Motor neuron (in vitro differentiated cells): Measurements from ENCODE around the gene NMRAL1. TPM values are rescaled to one million over a fixed set of nuclear protein-coding genes. Genes with fewer than 3 reads are reported as not detected.

Source experiments
- ATAC-seq, 8 experiments: fragments of 200-7000 bp; cut with Tn5 transposase; replicated peaks in 6 of 8; 2 replicates each; pipeline ENCODE4 v1.8.0; 2021; ENCODE audit warnings: mild to moderate bottlenecking in 8 of 8, moderate library complexity in 8 of 8
- H3K27ac ChIP-seq, 2 donors: fragments of 250-450 bp; sonication (Bioruptor Pico); 2 replicates each; pipeline ENCODE4 v1.9.0; 2021; ENCODE audit warnings: antibody characterized with exemption in 2 of 2, mild to moderate bottlenecking in 2 of 2, moderate library complexity in 1 of 2
- H3K4me1 ChIP-seq, 2 donors: fragments of 250-450 bp; sonication (Bioruptor Pico); replicated peaks in 1 of 2; 2 replicates each; pipeline ENCODE4 v1.6.1; 2021; ENCODE audit warnings: antibody characterized with exemption in 2 of 2, mild to moderate bottlenecking in 2 of 2, moderate library complexity in 1 of 2
- H3K4me3 ChIP-seq, 5 donors: fragments of 250-450 bp; sonication (Bioruptor Pico); 2 replicates each; pipeline ENCODE4 v1.9.0; 2021; ENCODE audit warnings: antibody characterized with exemption in 5 of 5, mild to moderate bottlenecking in 5 of 5, moderate library complexity in 4 of 5
- WGBS, 10 experiments: fragments of 450-650 bp; shearing (Covaris generic); methylation state at CpG; one replicate each; pipeline ENCODE4 v1.0.0; 2022; 5-methylcytosine and 5-hydroxymethylcytosine counted together
- in situ Hi-C, 9 experiments: fragments of 400-800 bp; cut with MboI; loops; one replicate each; pipeline ENCODE4 v1.15.0; 2021; ENCODE audit warnings: low sequenced_read_pairs in 9 of 9, low pct_unique_long_range_greater_than_20kb in 2 of 9; ENCODE audit not compliant: unreplicated experiment in 9 of 9
- total RNA-seq, 8 experiments: library from RNA; unstranded; fragments of 300-600 nt; gene quantifications; 2 replicates each; pipeline versions ENCODE4 v1.2.3 to v1.2.4, GENCODE V29; 2022

The NMRAL1 gene
- total RNA-seq, 8 experiments from 2014 or later, result 2.8 to 77.3 (median 41.7) TPM

GRCh38 chr16:4496305-4496704 lies 21.9 kb upstream of the NMRAL1 start:
- H3K27ac ChIP-seq, result no peak overlapping the region
- in situ Hi-C loops, result no loop called here
- H3K4me3 ChIP-seq, result no peak overlapping the region
- peaks cover 0 to 3% of the 10 kb centered on the region in 2 donors for H3K4me1 ChIP-seq
- ATAC-seq, result peak in 3 of 8 experiments; percentile 88 to 92 (median 88)
- WGBS, 10 experiments, result 17 to 100% (median 88%) methylated on average over 1 to 4 of the region's 4 CpGs; no CpG with 5 or more reads in 4 of the 10 experiments

- peaks cover 0 to 3% of the 10 kb centered on the region in 2 donors for H3K4me1 ChIP-seq
- no peak overlapping the region for H3K4me3 ChIP-seq
- no peak overlapping the region for H3K27ac ChIP-seq
- 93 to 100% (median 100%) methylated on average over 1 to 2 of the region's 2 CpGs; no CpG with 5 or more reads in 5 of the 10 experiments for WGBS, 10 experiments
- in situ Hi-C loops, result no loop called here
- no peak for ATAC-seq
Measured at GRCh38 chr16:4495766-4496165, 21.3 kb upstream of the NMRAL1 start.

- Histone ChIP-seq H3K4me3 (no peak overlapping the region), H3K4me1 (no peaks in the 10 kb centered on the region), H3K27ac (no peak overlapping the region)
- ATAC-seq, result peak in 4 of 8 experiments; percentile 14 to 57 (median 37)
- WGBS, 10 experiments, result 43 to 100% (median 77%) methylated on average over 1 to 6 of the region's 6 CpGs; no CpG with 5 or more reads in 2 of the 10 experiments
- in situ Hi-C loops, result no loop called here
Measured at GRCh38 chr16:4494746-4495490, 20.5 kb upstream of the NMRAL1 start.

DNA sequence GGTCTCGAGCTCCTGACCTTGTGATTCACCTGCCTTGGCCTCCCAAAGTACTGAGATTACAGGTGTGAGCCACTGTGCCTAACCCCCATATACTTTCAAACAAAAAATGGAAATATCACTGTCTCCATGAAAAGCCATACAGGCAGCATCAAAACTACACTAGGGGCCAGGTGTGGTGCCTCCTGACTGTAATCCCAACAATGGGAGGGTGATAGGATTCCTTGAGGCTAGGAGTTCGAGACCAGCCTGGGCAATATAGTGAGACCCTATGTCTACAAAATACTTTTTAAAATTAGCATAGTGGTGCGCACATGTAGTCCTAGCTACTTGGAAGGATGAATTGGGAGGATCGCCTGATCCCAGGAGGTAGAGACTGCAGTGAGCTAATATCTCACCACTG lies 17.5 kb upstream of the NMRAL1 start:
- in situ Hi-C loops, result no loop called here
- no peaks in the 10 kb centered on the region for H3K4me1 ChIP-seq
- WGBS, 10 experiments, result 87 to 100% (median 99%) methylated on average over 1 to 4 of the region's 4 CpGs; no CpG with 5 or more reads in 2 of the 10 experiments
- no peak overlapping the region for H3K27ac ChIP-seq
- no peak for ATAC-seq
- no peak overlapping the region for H3K4me3 ChIP-seq

DNA sequence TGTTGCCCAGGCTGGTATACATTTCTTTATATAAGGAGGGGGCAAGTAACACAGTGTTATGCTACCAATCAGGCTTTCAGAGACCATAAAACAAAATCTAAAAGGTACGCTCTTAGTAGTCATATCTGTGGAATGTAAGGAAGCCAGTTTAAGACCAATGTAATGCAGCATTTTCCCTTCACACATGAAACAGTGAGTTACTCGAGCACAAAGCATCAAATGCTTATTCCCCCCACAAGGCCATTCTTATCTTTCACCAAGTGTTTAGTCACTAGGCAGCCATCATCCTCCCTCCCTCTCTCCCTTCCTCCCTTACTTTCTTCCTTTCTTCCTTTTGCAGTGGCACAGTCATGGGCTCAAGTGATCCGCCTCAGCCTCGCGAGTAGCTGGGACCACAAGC lies 14.6 kb upstream of the NMRAL1 start:
- WGBS, 10 experiments, result 77 to 100% (median 96%) methylated on average over 1 to 5 of the region's 5 CpGs
- Histone ChIP-seq H3K27ac (no peak overlapping the region), H3K4me3 (no peak overlapping the region), H3K4me1 (no peaks in the 10 kb centered on the region)
- in situ Hi-C loops, result no loop called here
- ATAC-seq, result no peak

DNA sequence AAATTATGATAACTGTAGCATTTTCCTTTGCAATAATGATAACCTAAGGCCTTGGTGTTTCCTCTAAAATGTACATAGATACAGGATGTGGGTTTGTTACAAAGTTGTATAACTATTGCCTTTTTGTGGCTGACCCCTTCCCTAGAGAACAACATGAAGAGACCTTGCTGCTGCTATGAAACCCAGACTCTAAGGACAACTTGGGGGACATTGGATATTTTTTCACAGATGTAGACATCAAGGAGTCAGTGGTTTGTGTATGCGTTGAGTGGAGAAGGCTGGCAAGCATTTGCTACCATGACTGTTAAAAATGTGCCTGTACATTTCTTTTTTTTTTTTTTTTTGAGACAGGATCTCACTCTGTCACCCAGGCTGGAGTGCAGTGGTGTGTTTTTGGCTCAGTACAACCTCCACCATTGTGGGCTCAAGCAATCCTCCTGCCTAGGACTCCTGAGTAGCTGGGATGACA lies 14.1 kb upstream of the NMRAL1 start:
- H3K4me3 ChIP-seq, result no peak overlapping the region
- H3K27ac ChIP-seq, result no peak overlapping the region
- 33 to 100% (median 100%) methylated on average over 1 of the region's 1 CpG; no CpG with 5 or more reads in 4 of the 10 experiments for WGBS, 10 experiments
- ATAC-seq, result no peak
- H3K4me1 ChIP-seq, result no peaks in the 10 kb centered on the region
- in situ Hi-C loops, result no loop called here

- peak in 7 of 8 experiments; percentile 34 to 88 (median 58) for ATAC-seq
- no peak overlapping the region for H3K4me3 ChIP-seq
- no peak overlapping the region for H3K27ac ChIP-seq
- H3K4me1 ChIP-seq, result no peaks in the 10 kb centered on the region
- in situ Hi-C loops, result no loop called here
- 38 to 85% (median 55%) methylated on average over 2 to 4 of the region's 5 CpGs; no CpG with 5 or more reads in 2 of the 10 experiments for WGBS, 10 experiments
Measured at GRCh38 chr16:4487955-4488498, 13.6 kb upstream of the NMRAL1 start.

DNA sequence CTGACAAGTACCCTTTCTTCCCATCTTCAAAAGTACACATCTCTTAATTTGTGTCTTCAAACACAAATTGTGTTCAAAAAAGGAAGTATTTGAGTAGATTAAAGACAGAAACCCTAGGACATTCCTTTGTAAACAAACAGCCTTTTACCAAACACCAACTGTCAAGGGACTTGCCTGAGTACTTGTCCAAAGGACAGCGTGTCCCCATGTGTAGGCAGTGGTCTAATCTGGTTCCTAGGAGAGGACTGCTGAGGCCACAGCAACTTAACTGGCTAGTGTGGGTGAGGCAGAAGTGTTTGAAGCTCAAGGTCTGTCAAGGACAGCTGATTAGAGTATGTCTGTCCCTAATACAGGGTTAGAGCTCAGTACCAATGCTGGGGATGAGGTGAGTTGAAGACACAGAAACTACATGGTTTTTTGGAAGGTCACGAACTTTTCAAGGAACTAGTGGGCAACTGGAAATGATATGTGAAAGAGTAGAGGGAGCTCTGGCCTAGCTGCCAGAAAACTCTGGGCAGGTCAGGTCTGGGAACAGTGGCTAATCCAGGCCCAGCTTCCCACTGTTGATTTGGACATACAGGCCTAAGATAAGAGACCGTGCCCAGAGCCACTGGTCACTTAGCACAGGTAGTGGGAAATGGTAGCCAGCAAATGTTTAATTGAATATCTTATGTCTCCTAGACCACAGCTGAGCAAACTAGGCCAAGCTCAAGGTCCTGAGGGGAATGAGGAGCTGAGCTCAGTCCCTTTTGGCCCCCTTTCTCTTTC lies 11.9 kb upstream of the NMRAL1 start:
- ATAC-seq, result no peak
- 73 to 100% (median 95%) methylated on average over 1 to 3 of the region's 3 CpGs; no CpG with 5 or more reads in 4 of the 10 experiments for WGBS, 10 experiments
- Histone ChIP-seq H3K4me3 (no peak overlapping the region), H3K27ac (no peak overlapping the region), H3K4me1 (no peaks in the 10 kb centered on the region)
- in situ Hi-C loops, result no loop called here

- WGBS, 10 experiments, result 50 to 100% (median 100%) methylated on average over 1 of the region's 1 CpG; no CpG with 5 or more reads in 2 of the 10 experiments
- H3K4me1 ChIP-seq, result no peaks in the 10 kb centered on the region
- no peak for ATAC-seq
- H3K27ac ChIP-seq, result no peak overlapping the region
- no peak overlapping the region for H3K4me3 ChIP-seq
- in situ Hi-C loops, result no loop called here
Measured at GRCh38 chr16:4481963-4482362, 7.5 kb upstream of the NMRAL1 start.

DNA sequence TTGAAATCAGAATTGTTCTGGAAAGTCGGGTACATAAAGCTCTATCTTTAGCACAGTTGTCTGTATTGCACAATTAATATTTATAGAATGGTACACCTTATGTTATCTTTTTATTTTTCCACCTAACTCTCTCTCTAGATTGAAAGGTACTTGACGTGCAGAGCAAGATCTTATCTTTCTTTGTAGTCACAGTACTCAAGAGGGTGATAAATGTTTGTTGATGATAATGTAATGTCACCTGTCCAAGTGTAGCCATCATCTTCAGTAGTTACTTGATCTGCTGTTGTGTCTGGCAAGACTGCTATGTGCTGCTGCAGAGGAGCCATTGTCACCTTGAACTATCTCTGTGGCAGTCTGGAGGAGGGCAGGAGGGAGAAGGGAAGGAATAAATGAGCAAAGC lies 7.1 kb upstream of the NMRAL1 start:
- no peak overlapping the region for H3K4me3 ChIP-seq
- 50 to 100% (median 86%) methylated on average over 1 to 2 of the region's 2 CpGs; no CpG with 5 or more reads in 1 of the 10 experiments for WGBS, 10 experiments
- H3K27ac ChIP-seq, result no peak overlapping the region
- in situ Hi-C loops, result no loop called here
- ATAC-seq, result no peak
- no peaks in the 10 kb centered on the region for H3K4me1 ChIP-seq

DNA sequence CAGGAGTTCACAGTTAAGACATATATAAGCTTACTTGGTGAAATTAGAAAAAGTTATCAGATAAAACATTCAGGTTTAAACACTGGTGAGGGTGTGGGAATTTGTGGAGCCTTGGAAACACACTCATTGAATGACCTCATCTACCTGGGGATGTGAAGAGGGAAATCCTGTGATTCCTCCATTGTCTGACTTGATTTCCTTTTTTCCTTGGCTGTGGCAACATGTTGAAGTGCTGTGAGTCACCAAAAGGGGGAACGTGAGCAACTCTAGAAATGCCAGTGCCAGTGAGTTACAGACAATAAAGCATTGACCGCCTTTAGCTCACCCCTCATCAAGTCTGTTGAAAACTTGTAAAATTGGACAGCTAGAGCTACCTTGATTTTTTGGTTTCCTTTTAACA lies 3.5 kb upstream of the NMRAL1 start:
- in situ Hi-C loops, result no loop called here
- WGBS, 10 experiments, result 17 to 100% (median 70%) methylated on average over 1 to 2 of the region's 2 CpGs; no CpG with 5 or more reads in 3 of the 10 experiments
- Histone ChIP-seq H3K4me3 (no peak overlapping the region), H3K27ac (no peak overlapping the region), H3K4me1 (peaks cover 4 to 12% of the 10 kb centered on the region in 2 donors)
- ATAC-seq, result no peak

DNA sequence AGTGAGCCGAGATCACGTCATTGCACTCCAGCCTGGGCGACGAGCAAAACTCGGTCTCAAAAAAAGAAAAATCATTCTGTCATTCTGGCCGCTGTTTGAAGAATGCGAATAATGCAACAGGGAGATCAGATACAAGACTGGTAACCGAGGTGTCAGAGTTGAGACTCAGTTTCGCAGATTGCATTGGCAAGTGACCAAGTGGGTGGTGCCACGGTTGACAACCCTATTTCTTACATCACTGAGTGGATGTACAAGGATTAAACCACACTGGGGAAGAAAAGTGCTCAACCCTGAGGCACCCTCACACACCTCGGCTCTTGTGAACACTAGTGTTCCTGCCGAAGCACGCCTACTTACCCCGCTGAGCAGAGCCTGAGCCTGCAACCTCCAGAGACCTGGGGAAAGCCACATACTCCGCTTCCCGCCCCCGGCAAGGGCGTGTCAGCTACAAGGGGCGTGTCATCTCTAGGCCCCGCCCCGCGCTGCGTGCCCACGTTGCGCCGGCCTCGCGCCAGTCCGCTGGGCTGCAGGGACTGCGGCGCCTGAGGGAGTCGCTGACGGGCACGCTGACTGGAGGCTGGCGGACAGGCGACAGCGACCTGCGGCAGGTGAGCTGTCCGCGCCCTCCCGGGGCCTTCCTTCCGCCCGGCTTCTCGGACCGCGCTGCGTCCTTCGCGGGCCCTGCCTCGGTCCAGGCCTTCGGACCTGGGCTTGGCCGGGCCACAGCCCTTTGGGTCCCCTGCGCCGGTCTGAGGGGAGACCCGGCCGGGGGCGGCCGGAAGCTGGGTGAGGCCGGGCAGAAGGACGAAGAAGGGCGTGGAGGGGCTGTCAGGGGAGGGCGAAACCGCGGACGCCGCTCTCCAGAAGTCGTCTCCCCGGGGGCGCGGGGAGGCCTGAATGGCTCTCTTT lies 1.7 kb upstream of the NMRAL1 start, which contains the start of gene HMOX2:
Gene HMOX2, plus strand, starts transcription at position 519 of the 909 bp plus-strand sequence. CDS start 29,127 bp downstream, outside the sequence.
- H3K4me3 ChIP-seq, result peak within 1 kb of the TSS; percentile 75 to 91 (median 83)
- peak; percentile 70 to 98 (median 86) for ATAC-seq
- WGBS, 10 experiments, result 1 to 100% (median 35%) methylated on average over 1 to 13 of the region's 70 CpGs; no CpG with 5 or more reads in 1 of the 10 experiments
- peaks cover 4 to 12% of the 10 kb centered on the region in 2 donors for H3K4me1 ChIP-seq
- peak within 1 kb of the TSS; percentile 70 to 77 for H3K27ac ChIP-seq
- in situ Hi-C loops, result no loop called here
